Measurements from ENCODE around the gene YEATS2. TPM values are rescaled to one million over a fixed set of nuclear protein-coding genes. Genes with fewer than 3 reads are reported as not detected.

Gene YEATS2
- total and polyA plus RNA-seq, 8 donors: 3.1 to 68.8 (median 20.0) TPM

DNA sequence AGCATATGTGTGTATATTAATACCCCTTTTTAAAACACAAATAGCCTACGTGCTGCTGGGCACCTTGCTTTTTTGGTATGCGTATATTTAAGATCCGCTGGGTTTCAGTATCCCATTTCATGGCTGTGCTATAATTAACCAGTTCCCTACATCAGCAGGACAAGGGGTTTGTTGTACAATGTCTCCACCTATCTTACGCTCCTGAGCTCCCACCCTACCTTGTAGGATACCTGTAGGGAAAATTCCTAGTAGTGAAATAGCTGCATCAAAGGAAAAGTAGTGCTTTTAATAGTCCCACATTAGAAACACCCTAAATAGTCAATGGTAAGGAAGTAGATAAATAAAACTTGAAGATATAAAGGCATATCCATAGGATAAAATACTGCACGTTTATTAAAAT lies 126.4 kb downstream of the YEATS2 start:
- no peak for DNase-seq
- intact Hi-C loops (cut with DNase I; ENCODE audit: low total_unique reads): no loop called here
- TF ChIP-seq, protein P1, sequence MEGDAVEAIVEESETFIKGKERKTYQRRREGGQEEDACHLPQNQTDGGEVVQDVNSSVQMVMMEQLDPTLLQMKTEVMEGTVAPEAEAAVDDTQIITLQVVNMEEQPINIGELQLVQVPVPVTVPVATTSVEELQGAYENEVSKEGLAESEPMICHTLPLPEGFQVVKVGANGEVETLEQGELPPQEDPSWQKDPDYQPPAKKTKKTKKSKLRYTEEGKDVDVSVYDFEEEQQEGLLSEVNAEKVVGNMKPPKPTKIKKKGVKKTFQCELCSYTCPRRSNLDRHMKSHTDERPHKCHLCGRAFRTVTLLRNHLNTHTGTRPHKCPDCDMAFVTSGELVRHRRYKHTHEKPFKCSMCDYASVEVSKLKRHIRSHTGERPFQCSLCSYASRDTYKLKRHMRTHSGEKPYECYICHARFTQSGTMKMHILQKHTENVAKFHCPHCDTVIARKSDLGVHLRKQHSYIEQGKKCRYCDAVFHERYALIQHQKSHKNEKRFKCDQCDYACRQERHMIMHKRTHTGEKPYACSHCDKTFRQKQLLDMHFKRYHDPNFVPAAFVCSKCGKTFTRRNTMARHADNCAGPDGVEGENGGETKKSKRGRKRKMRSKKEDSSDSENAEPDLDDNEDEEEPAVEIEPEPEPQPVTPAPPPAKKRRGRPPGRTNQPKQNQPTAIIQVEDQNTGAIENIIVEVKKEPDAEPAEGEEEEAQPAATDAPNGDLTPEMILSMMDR (IDR thresholded peaks at IDR 0.05): no peak
- 76 to 88% (median 80%) methylated on average over 5 of the region's 5 CpGs for WGBS, 5 donors
- Histone ChIP-seq H3K4me3 (no peak overlapping the region), H3K27me3 (no peaks in the 10 kb centered on the region), H3K9me3 (no peaks in the 10 kb centered on the region), H3K36me3 (peaks cover 0 to 15% (median 15%) of the 10 kb centered on the region in 4 donors), H3K27ac (no peak overlapping the region), H3K4me1 (peaks cover 8 to 22% (median 17%) of the 10 kb centered on the region in 4 donors)

DNA sequence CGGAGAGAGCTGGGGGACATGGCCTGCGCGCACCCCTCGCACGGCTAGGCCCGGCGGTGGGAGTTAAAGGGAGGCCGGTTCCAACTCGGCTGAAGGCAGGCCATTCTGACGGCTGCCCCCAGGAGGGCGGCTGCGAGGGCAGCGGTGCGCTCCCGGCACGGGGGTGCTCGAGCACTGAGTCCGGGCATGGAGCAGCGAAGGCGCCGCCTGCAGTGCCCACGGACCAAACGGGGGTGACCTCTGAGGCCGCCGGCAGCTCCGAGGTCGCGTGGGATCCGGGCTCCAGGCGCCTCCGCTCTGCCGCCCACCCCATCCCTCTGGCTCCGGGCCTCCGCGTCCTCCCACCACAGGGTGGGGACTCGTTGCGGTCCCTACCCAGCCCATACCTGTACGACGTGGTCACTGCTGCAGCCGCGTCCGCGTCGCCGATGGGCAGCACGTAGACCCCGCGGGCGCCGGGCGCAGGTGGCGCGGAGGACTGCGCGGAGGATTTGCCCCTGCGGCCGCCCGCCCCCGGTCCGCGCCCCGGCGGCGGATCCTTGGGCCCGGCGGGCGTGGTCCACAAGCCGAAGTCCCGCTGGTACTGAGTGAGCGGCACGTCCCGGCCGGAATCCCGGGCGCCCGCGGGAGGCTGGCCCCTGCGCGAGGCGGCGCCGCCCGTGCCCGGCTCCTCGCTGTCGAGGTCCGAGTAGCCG lies 127.3 kb downstream of the YEATS2 start:
- peak in 1 of 2 donors; percentile 54 for DNase-seq
- peaks cover 4 to 24% (median 24%) of the 10 kb centered on the region in 4 donors for H3K36me3 ChIP-seq
- no peaks in the 10 kb centered on the region for H3K9me3 ChIP-seq
- peak overlapping the region in 2 of 5 donors; percentile 41 to 56 for H3K27ac ChIP-seq
- TF ChIP-seq, protein P1 (IDR thresholded peaks at IDR 0.05): no peak
- TF ChIP-seq EP300 (IDR thresholded peaks at IDR 0.05) (no peak), POLR2A (IDR thresholded peaks at IDR 0.05) (no peak), POLR2AphosphoS5 (IDR thresholded peaks at IDR 0.05) (no peak)
- peak overlapping the region; percentile 60 to 82 (median 67) for H3K4me3 ChIP-seq
- H3K4me1 ChIP-seq: peaks cover 8 to 22% (median 17%) of the 10 kb centered on the region in 4 donors
- no peaks in the 10 kb centered on the region for H3K27me3 ChIP-seq
- WGBS, 5 donors: 1 to 4% (median 1%) methylated on average over 7 to 88 of the region's 88 CpGs
- intact Hi-C loops (cut with DNase I; ENCODE audit: low total_unique reads): no loop called here

DNA sequence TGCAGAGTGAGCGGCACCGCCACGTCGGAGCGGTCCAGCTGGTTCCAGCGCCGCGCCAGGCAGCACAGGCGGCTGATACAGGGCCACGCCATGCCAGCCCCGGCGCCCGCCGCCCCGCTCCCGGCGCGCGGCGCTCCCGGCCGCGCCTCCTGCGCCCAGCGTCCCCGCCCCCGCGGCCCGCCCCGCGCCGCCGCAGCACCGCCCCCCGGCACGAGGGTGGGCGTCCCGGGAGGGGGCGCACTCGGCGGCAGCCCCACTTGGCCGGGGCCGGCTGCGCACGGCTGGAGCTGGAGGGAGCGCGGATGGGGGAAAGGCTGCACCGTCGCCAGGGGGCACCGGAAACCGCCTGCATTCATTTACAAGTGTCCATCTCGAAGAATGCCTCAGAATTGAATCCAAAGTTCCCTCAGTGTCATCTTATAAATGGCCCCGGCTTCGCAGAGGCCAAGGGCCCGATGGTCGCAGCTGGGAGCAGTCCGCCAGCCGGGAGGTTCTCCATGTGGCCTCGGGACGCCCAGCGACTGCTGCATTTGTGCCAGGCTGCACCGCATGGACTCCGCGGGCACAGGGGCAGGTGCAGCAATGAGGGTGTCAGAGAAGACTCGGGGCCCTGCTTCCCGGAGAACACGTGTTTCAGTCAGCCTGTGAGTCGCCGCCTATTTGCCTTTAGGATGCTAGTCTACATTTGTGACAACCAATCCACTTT lies 128.0 kb downstream of the YEATS2 start, which contains the start of gene MAP6D1:
Gene MAP6D1 (minus strand): TSS at position 122 of the 706 bp plus-strand sequence. CDS start 30 bp downstream, at position 92.
- intact Hi-C loops (cut with DNase I; ENCODE audit: low total_unique reads): no loop called here

DNA sequence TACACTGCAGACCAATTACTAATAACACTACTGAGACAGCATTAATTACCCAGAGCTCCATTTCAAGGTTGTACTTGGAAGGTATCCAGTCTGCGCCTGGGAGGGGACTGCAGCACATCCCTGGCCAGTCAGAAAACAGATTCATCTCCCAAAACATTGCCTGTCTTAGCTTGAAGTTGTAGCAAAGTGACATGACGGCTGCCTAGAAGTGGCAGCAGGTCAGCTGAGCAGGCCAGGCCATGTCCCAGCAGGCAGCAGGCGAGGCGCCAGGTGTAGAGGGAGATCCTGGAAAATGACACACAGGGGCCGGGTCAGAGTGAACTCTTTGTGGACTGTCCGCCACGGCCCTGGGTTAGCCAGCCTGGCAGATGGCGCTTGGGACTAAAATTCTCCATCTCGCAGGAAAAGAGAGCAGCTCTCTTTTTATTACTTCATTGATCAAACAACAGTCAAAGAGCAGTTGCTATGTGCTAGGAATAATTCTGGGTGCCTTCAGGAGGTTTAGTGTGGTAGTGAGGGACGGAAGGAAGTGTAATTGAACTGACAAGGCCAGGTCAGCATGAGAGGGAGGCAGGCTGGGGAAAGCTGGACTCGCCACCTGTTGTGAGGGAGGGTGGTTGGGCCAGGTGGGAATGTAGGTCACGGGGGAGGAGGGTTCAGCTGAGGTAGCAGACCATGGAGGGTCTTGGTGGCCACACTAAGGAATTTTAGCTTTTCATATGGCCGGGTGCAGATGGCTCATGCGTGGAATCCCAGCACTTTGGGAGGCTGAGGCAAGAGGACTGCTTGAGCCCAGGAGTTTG lies 129.1 kb downstream of the YEATS2 start:
- no peak overlapping the region for H3K27ac ChIP-seq
- peaks cover 8 to 22% (median 17%) of the 10 kb centered on the region in 4 donors for H3K4me1 ChIP-seq
- intact Hi-C loops (cut with DNase I; ENCODE audit: low total_unique reads): no loop called here
- WGBS, 5 donors: 84 to 89% (median 87%) methylated on average over 14 of the region's 14 CpGs
- TF ChIP-seq POLR2AphosphoS5 (IDR thresholded peaks at IDR 0.05) (no peak), EP300 (IDR thresholded peaks at IDR 0.05) (no peak), POLR2A (IDR thresholded peaks at IDR 0.05) (no peak)
- TF ChIP-seq, protein P1 (IDR thresholded peaks at IDR 0.05): no peak
- H3K9me3 ChIP-seq: no peaks in the 10 kb centered on the region
- H3K27me3 ChIP-seq: no peaks in the 10 kb centered on the region
- no peak for DNase-seq
- peaks cover 6 to 42% (median 41%) of the 10 kb centered on the region in 4 donors for H3K36me3 ChIP-seq
- H3K4me3 ChIP-seq: no peak overlapping the region

More for the DNA sequence above, 128.0 kb downstream of the YEATS2 start, which contains the start of gene MAP6D1:
- peak in 1 of 2 donors; percentile 80 for DNase-seq
- Histone ChIP-seq H3K27ac (peak within 1 kb of the TSS in 2 of 5 donors; percentile 55 to 56), H3K27me3 (no peaks in the 10 kb centered on the region), H3K36me3 (peaks cover 6 to 31% (median 31%) of the 10 kb centered on the region in 4 donors), H3K4me1 (peaks cover 8 to 22% (median 17%) of the 10 kb centered on the region in 4 donors), H3K9me3 (no peaks in the 10 kb centered on the region), H3K4me3 (peak within 1 kb of the TSS; percentile 60 to 82 (median 67))
- 4 to 11% (median 5%) methylated on average over 8 to 69 of the region's 69 CpGs for WGBS, 5 donors
- TF ChIP-seq POLR2AphosphoS5 (IDR thresholded peaks at IDR 0.05): no peak

Data from stomach (tissue), 9 donors.